Spleen (tissue), 7 donors: ENCODE data around the gene PROM1.

Source experiments
- CTCF ChIP-seq, 11 experiments: fragments of 200-600 bp in 7 of 11; fragments of 450-650 bp in 4 of 11; sonication (generic) in 4 of 11; IDR thresholded peaks in 8 of 11; conservative IDR thresholded peaks in 3 of 11; 1 replicate in 7 of 11; 2 replicates in 4 of 11; pipeline versions ENCODE4 v1.4.0 to v1.8.0; 2016 to 2021; ENCODE audit warnings: antibody characterized with exemption in 11 of 11, inconsistent platforms in 4 of 11, mild to moderate bottlenecking in 1 of 11
- POLR2A ChIP-seq, 3 donors: fragments of 450-650 bp; IDR thresholded peaks; one replicate each; pipeline ENCODE4 v1.5.1; 2017; ENCODE audit warnings: antibody characterized with exemption in 3 of 3, mild to moderate bottlenecking in 1 of 3
- POLR2AphosphoS5 ChIP-seq, 3 donors: sonication (generic); formaldehyde crosslinking; IDR thresholded peaks; one replicate each; pipeline ENCODE4 v1.5.1; 2017; ENCODE audit warnings: antibody characterized with exemption in 3 of 3
- donor health status: DM: no; HTN: no; CAD: no; lungs with moderate emphysema.
- donor health status: DM: no; HTN: no; CAD: no.
- donor health status: DM: no; HTN: no; CAD: no.

GRCh38 chr4:16116493-16116990 is 32.7 kb upstream of the PROM1 start:
- no peak for TF ChIP-seq POLR2A (IDR thresholded peaks at IDR 0.05)
- TF ChIP-seq CTCF (IDR thresholded peaks at IDR 0.05 in 8 of 11, conservative IDR thresholded peaks at IDR 0.05 in 3 of 11) = no peak
- no peak for TF ChIP-seq POLR2AphosphoS5 (IDR thresholded peaks at IDR 0.05)
